IMR-90 (cell line): ENCODE data around the gene FAAH2. TPM values are rescaled to one million over a fixed set of nuclear protein-coding genes. Genes with fewer than 3 reads are reported as not detected.

Source experiments
- ATAC-seq: fragments of 200-7000 bp; cut with Tn5 transposase; 2 replicates; pipeline ENCODE4 v1.9.1; 2020; ENCODE audit warnings: low read depth, mild to moderate bottlenecking, moderate library complexity
- BruUV-seq: library from RNA; stranded (reverse); fragments of 400-500 nt; replicated peaks from 2 replicates; lab custom pipeline; 2021; lab: Mats Ljungman, UMichigan
- CTCF ChIA-PET: fragments of 300-600 bp; formaldehyde crosslinking; extraction: SDS; loops from one replicate; lab custom pipeline; 2021; ENCODE audit warnings: antibody characterized with exemption; lab: Yijun Ruan, JAX
- POLR2A ChIA-PET: fragments of 300-600 bp; sonication (Branson Sonifier 250); formaldehyde crosslinking; loops from one replicate; lab custom pipeline; 2022; ENCODE audit warnings: antibody characterized with exemption; ENCODE audit not compliant: unreplicated experiment; lab: Charles Lee
- DNase-seq: peaks from one replicate; pipeline ENCODE4 v3.0.0; 2013
- H2AFZ ChIP-seq: replicated peaks from 2 replicates; pipeline ENCODE3; 2013; ENCODE audit warnings: low read length, mild to moderate bottlenecking; ENCODE audit not compliant: poor library complexity
- H2AK5ac ChIP-seq: 2 replicates; pipeline ENCODE4 v1.6.1; 2013; ENCODE audit warnings: low read depth, low read length, inconsistent platforms
- H2AK9ac ChIP-seq: replicated peaks from 2 replicates; pipeline ENCODE3; 2013; ENCODE audit warnings: mild to moderate bottlenecking, low read depth, low read length, moderate library complexity; ENCODE audit not compliant: poor library complexity
- H2BK120ac ChIP-seq: 2 replicates; pipeline ENCODE4 v1.6.1; 2013; ENCODE audit warnings: low read depth, low read length, inconsistent platforms
- H2BK15ac ChIP-seq: 3 replicates; pipeline ENCODE4 v1.6.1; 2013; ENCODE audit warnings: low read depth, low read length, inconsistent platforms
- H2BK20ac ChIP-seq: 2 replicates; pipeline ENCODE4 v1.6.1; 2013; ENCODE audit warnings: low read depth, mild to moderate bottlenecking, inconsistent platforms, low read length, moderate library complexity
- H2BK5ac ChIP-seq: 2 replicates; pipeline ENCODE4 v1.6.1; 2013; ENCODE audit warnings: mild to moderate bottlenecking, low read depth, low read length, inconsistent platforms; ENCODE audit not compliant: poor library complexity, severe bottlenecking
- H3K14ac ChIP-seq: replicated peaks from 2 replicates; pipeline ENCODE4 v1.6.1; 2013; ENCODE audit warnings: low read depth, low read length, inconsistent platforms
- H3K18ac ChIP-seq: 2 replicates; pipeline ENCODE4 v1.6.1; 2013; ENCODE audit warnings: low read depth, low read length, control low read depth
- H3K23ac ChIP-seq: 2 replicates; pipeline ENCODE4 v1.6.1; 2013; ENCODE audit warnings: low read depth, low read length, inconsistent platforms
- H3K27ac ChIP-seq: 2 replicates; pipeline ENCODE4 v1.5.1; 2013; ENCODE audit warnings: mild to moderate bottlenecking, control low read depth, low read length; ENCODE audit not compliant: insufficient read depth
- H3K27me3 ChIP-seq: 2 replicates; pipeline ENCODE4 v1.6.1; 2013; ENCODE audit warnings: low read length; ENCODE audit not compliant: control insufficient read depth, insufficient read depth
- H3K36me3 ChIP-seq: 2 replicates; pipeline ENCODE4 v1.6.1; 2013; ENCODE audit warnings: low read length, mixed read lengths; ENCODE audit not compliant: control insufficient read depth, insufficient read depth
- H3K4ac ChIP-seq: 2 replicates; pipeline ENCODE4 v1.6.1; 2013; ENCODE audit warnings: low read depth, low read length, inconsistent platforms
- H3K4me1 ChIP-seq: 2 replicates; pipeline ENCODE4 v1.6.1; 2013; ENCODE audit warnings: low read length, mixed read lengths; ENCODE audit not compliant: control insufficient read depth, insufficient read depth
- H3K4me2 ChIP-seq: 2 replicates; pipeline ENCODE4 v1.6.1; 2013; ENCODE audit warnings: low read depth, mild to moderate bottlenecking, control low read depth, low read length, moderate library complexity
- H3K4me3 ChIP-seq: 2 replicates; pipeline ENCODE4 v1.5.1; 2013; ENCODE audit warnings: low read depth, mild to moderate bottlenecking, control low read depth, low read length, moderate library complexity; ENCODE audit not compliant: insufficient read depth
- H3K56ac ChIP-seq: 2 replicates; pipeline ENCODE4 v1.6.1; 2013; ENCODE audit warnings: low read length, inconsistent platforms; ENCODE audit not compliant: insufficient read depth; ENCODE audit errors: extremely low read depth
- H3K79me1 ChIP-seq, 2 experiments: 2 replicates each; pipeline ENCODE4 v1.6.1; 2013; ENCODE audit warnings: low read length in 2 of 2, inconsistent platforms in 1 of 2, low read depth in 1 of 2
- H3K9ac ChIP-seq: 2 replicates; pipeline ENCODE4 v1.6.1; 2013; ENCODE audit warnings: low read depth, low read length, control low read depth
- H3K9me1 ChIP-seq: 2 replicates; pipeline ENCODE4 v1.6.1; 2013; ENCODE audit warnings: low read length, inconsistent platforms; ENCODE audit not compliant: insufficient read depth
- H3K9me3 ChIP-seq: 2 replicates; pipeline ENCODE4 v1.6.1; 2013; ENCODE audit warnings: low read length; ENCODE audit not compliant: control insufficient read depth, insufficient read depth
- H4K20me1 ChIP-seq: 2 replicates; pipeline ENCODE4 v1.6.1; 2013; ENCODE audit warnings: low read length, inconsistent platforms; ENCODE audit not compliant: insufficient read depth
- H4K5ac ChIP-seq: 2 replicates; pipeline ENCODE4 v1.6.1; 2013; ENCODE audit warnings: mild to moderate bottlenecking, low read depth, low read length, control low read depth
- H4K8ac ChIP-seq, 2 experiments: 2 replicates each; pipeline ENCODE4 v1.6.1; 2013; ENCODE audit warnings: low read depth in 2 of 2, low read length in 2 of 2, control low read depth in 1 of 2, inconsistent platforms in 1 of 2
- H4K91ac ChIP-seq: 2 replicates; pipeline ENCODE4 v1.6.1; 2013; ENCODE audit warnings: low read depth, low read length, inconsistent platforms; ENCODE audit not compliant: insufficient read depth
- CEBPB ChIP-seq: IDR thresholded peaks from 2 replicates; pipeline ENCODE4 v1.6.1; 2012; ENCODE audit warnings: low read depth, low read length, improper control_type of control experiment
- CHD1 ChIP-seq: IDR thresholded peaks from 2 replicates; pipeline ENCODE4 v1.6.1; 2012; ENCODE audit warnings: low read depth, low read length, improper control_type of control experiment
- RAD21 ChIP-seq: IDR thresholded peaks from 2 replicates; pipeline ENCODE4 v1.6.1; 2012; ENCODE audit warnings: low read length, improper control_type of control experiment
- SMC3 ChIP-seq: fragments of 150-350 bp; IDR thresholded peaks from 2 replicates; pipeline ENCODE4 v1.6.1; 2016; ENCODE audit warnings: low read depth, mild to moderate bottlenecking, antibody characterized with exemption, low read length, moderate library complexity
- WGBS, 2 experiments: methylation state at CpG; one replicate each; pipeline versions ENCODE4 v1.1.5 to v1.1.7; 2013; ENCODE audit warnings: missing lambda C conversion rate in 2 of 2; ENCODE audit not compliant: insufficient read length in 1 of 2; ENCODE audit errors: extremely low coverage in 2 of 2; 5-methylcytosine and 5-hydroxymethylcytosine counted together
- dilution Hi-C: fragments of 300-500 bp; cut with HindIII; formaldehyde crosslinking; loops from one replicate; pipeline ENCODE4 v1.14.3; 2018; ENCODE audit warnings: low sequenced_read_pairs; ENCODE audit not compliant: unreplicated experiment
- in situ Hi-C: fragments of 300-500 bp; cut with MboI; formaldehyde crosslinking; loops from 3 replicates; pipeline ENCODE4 v1.14.3; 2019; ENCODE audit warnings: low sequenced_read_pairs, inconsistent platforms, mixed read lengths
- intact Hi-C: fragments of 100-400 bp; cut with micrococcal nuclease; formaldehyde crosslinking; loops from 2 replicates; pipeline ENCODE4 v1.10.0; 2022
- polyA plus RNA-seq, 3 experiments: library from polyadenylated mRNA; depleted of rRNA; stranded (reverse); fragments of >200 nt; gene quantifications; 2 replicates each; pipeline ENCODE4 v1.2.3, GENCODE V29; 2012; ENCODE audit warnings: low replicate concordance in 1 of 3
- total RNA-seq: library from RNA; depleted of rRNA; stranded (reverse); fragments of >200 nt; gene quantifications from 2 replicates; pipeline ENCODE4 v1.2.3, GENCODE V29; 2012

The FAAH2 gene
- total and polyA plus RNA-seq, 2 of the 4 experiments (the other 2 are of a cell fraction), result not detected

DNA sequence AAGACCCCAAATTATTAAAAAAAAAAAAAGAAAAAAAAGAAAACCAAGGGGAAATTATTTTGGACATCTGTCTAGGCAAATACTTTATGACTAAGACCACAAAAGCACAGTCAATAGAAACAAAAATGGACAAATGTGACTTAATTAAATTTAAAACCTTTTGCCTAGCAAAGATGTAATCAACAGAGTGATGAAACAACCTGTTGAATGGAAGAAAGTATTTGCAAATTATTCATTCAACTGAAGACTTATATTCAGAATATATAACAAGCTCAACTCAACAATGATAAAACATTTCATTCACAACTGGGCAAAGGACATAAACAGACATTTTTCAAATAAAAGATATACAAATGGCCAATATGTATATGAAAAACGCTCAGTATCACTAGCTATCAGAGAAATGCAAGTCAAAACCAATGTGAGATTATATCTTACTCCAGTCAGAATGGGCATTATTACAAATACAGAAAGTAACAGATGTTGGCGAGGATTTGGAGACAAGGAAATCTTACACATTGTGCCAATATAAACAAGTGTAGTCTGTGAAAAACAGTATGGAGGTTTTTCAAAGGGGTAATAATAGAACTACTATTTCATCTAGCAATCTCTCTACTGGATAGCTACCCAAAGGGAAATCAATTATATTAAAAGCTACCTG, 67.1 kb downstream of the FAAH2 start:
- Histone ChIP-seq H4K20me1 (no peaks in the 10 kb centered on the region), H3K27ac (no peak overlapping the region), H3K36me3 (no peaks in the 10 kb centered on the region), H2BK120ac (no peak overlapping the region), H3K4me1 (no peaks in the 10 kb centered on the region), H3K79me1 (no peaks in the 10 kb centered on the region), H2AK9ac (no peak overlapping the region), H3K4me2 (no peak overlapping the region), H3K9me3 (no peaks in the 10 kb centered on the region), H3K27me3 (no peaks in the 10 kb centered on the region), H2BK20ac (no peak overlapping the region), H2AFZ (no peak overlapping the region), H3K23ac (no peak overlapping the region), H3K4ac (no peak overlapping the region), H3K14ac (no peak overlapping the region), H4K8ac (no peak overlapping the region), H2AK5ac (no peak overlapping the region), H3K9ac (no peak overlapping the region), H4K91ac (no peak overlapping the region), H3K4me3 (no peak overlapping the region), H2BK15ac (no peak overlapping the region), H2BK5ac (no peak overlapping the region), H4K5ac (no peak overlapping the region), H3K9me1 (no peaks in the 10 kb centered on the region), H3K18ac (no peak overlapping the region), H3K56ac (no peak overlapping the region)
- in situ Hi-C loops (no loop called here), dilution Hi-C loops (no loop called here), intact Hi-C loops (no loop called here)
- DNase-seq (no peak), ATAC-seq (no peak)
- POLR2A ChIA-PET, result no interaction called here
- TF ChIP-seq CHD1, result no peak
- no peak for TF ChIP-seq CEBPB
- TF ChIP-seq SMC3, result no peak
- no peak for TF ChIP-seq RAD21
- no TSS peak for BruUV-seq
- CTCF ChIA-PET, result no interaction called here
- WGBS, 2 experiments, result no CpG with 5 or more reads among the region's 2 CpGs
